Measurements from ENCODE around the gene HPS5. TPM values are rescaled to one million over a fixed set of nuclear protein-coding genes. Genes with fewer than 3 reads are reported as not detected.
A peak's percentile ranks its signal among the peaks of the same experiment; 100 is the strongest.

HPS5 gene
- polyA plus RNA-seq, 1 experiment: 15.3 TPM

GRCh38 chr11:18245396-18245795, 76.5 kb downstream of the HPS5 start:
- no peaks in the 10 kb centered on the region for H3K36me3 ChIP-seq (ENCODE audit: control insufficient read depth, insufficient read depth, low read length)
- no peak for TF ChIP-seq CTCF (IDR thresholded peaks at IDR 0.05; ENCODE audit: insufficient read depth, low read depth, low read length)
- ChIA-PET POLR2A (interaction anchor here (0.6 to 0.9 kb wide), 2 partner anchors 150 to 156 kb away, joined by 3 read pairs; no protein-coding TSS in a partner anchor), CTCF (interaction anchor here (1.1 to 2.7 kb wide), 4 partner anchors 19 to 477 kb away, joined by 3 to 21 read pairs (median 6); partner anchors contain the start of gene LDHA)
- peaks cover 2% of the 10 kb centered on the region for H3K27me3 ChIP-seq (ENCODE audit: control insufficient read depth, insufficient read depth, low read length)
- no peak for DNase-seq (ENCODE audit: low read depth)
- H3K4me3 ChIP-seq (ENCODE audit: low read depth, low read length): no peak overlapping the region

GRCh38 chr11:18243783-18244362, 78.1 kb downstream of the HPS5 start:
- Histone ChIP-seq H3K36me3 (ENCODE audit: control insufficient read depth, insufficient read depth, low read length) (no peaks in the 10 kb centered on the region), H3K4me3 (ENCODE audit: low read depth, low read length) (no peak overlapping the region), H3K27me3 (ENCODE audit: control insufficient read depth, insufficient read depth, low read length) (peaks cover 4% of the 10 kb centered on the region)
- DNase-seq (ENCODE audit: low read depth): peak; percentile 16
- peak; percentile 94 for TF ChIP-seq CTCF (IDR thresholded peaks at IDR 0.05; ENCODE audit: insufficient read depth, low read depth, low read length)
- ChIA-PET CTCF (interaction anchor here (0.6 to 2.7 kb wide), 38 partner anchors 9 to 769 kb away, joined by 3 to 21 read pairs (median 3); partner anchors contain the start of genes HPS5, LDHA, SAA1 and TSG101), POLR2A (interaction anchor here (1.0 kb wide), 1 partner anchor 152 kb away, joined by 4 read pairs; no protein-coding TSS in a partner anchor)

- TF ChIP-seq CTCF (IDR thresholded peaks at IDR 0.05; ENCODE audit: insufficient read depth, low read depth, low read length): no peak
- ChIA-PET POLR2A (no interaction called here), CTCF (no interaction called here)
- H3K36me3 ChIP-seq (ENCODE audit: control insufficient read depth, insufficient read depth, low read length): no peaks in the 10 kb centered on the region
- DNase-seq (ENCODE audit: low read depth): no peak
- H3K27me3 ChIP-seq (ENCODE audit: control insufficient read depth, insufficient read depth, low read length): peaks cover 6% of the 10 kb centered on the region
- no peak overlapping the region for H3K4me3 ChIP-seq (ENCODE audit: low read depth, low read length)
Observed at GRCh38 chr11:18239655-18240054, 82.3 kb downstream of the HPS5 start.

GRCh38 chr11:18236664-18237356, 85.1 kb downstream of the HPS5 start, which contains the start of gene SAA4:
TSS of gene SAA4 (minus strand) at chr11:18236802. CDS start at chr11:18235926, 876 bp downstream.
- Histone ChIP-seq H3K36me3 (ENCODE audit: control insufficient read depth, insufficient read depth, low read length) (no peaks in the 10 kb centered on the region), H3K27me3 (ENCODE audit: control insufficient read depth, insufficient read depth, low read length) (peaks cover 6% of the 10 kb centered on the region), H3K4me3 (ENCODE audit: low read depth, low read length) (no peak within 1 kb of the TSS)
- CTCF ChIA-PET: no interaction called here
- no peak for DNase-seq (ENCODE audit: low read depth)
- TF ChIP-seq CTCF (IDR thresholded peaks at IDR 0.05; ENCODE audit: insufficient read depth, low read depth, low read length): no peak
- POLR2A ChIA-PET: no interaction called here
